ENCODE results near the gene CHAC2. TPM values are rescaled to one million over a fixed set of nuclear protein-coding genes. Genes with fewer than 3 reads are reported as not detected.
"Not testable (repeated sequence)": the region's sequence is repeated elsewhere in the genome, so short reads cannot be mapped to it uniquely, and the experiment has no call there.

CHAC2 gene
- 2.7 to 3.0 TPM (median 2.9 TPM) in 3 replicates for total RNA-seq
- long read RNA-seq, partial matches to known transcripts, result 0 of 4 reads
- long read RNA-seq, other reads (novel, unspliced or antisense), result 1 of 4 reads

GRCh38 chr2:53767405-53768241 lies at the start of gene CHAC2:
Gene CHAC2, plus strand, starts transcription at chr2:53767804. Its CDS starts 83 bp downstream, at chr2:53767887.
- peak; percentile 62 for TF ChIP-seq CTCF (IDR thresholded peaks at IDR 0.05)
- Mint-ChIP-seq H3K27ac (ENCODE audit: unreplicated experiment) (peak within 1 kb of the TSS; percentile 84), H3K36me3 (ENCODE audit: low read depth) (peaks cover 8% of the 10 kb centered on the region), H3K4me1 (ENCODE audit: low read depth) (peaks cover 20% of the 10 kb centered on the region), H3K27me3 (ENCODE audit: low read depth) (no peaks in the 10 kb centered on the region), H3K9me3 (ENCODE audit: low read depth) (no peaks in the 10 kb centered on the region), H3K4me3 (ENCODE audit: unreplicated experiment) (peak within 1 kb of the TSS; percentile 82)
- DNase-seq (ENCODE audit: low spot score), result no peak

GRCh38 chr2:53720944-53721343 lies 46.7 kb upstream of the CHAC2 start:
- Mint-ChIP-seq H3K36me3 (ENCODE audit: low read depth) (peaks cover 21% of the 10 kb centered on the region), H3K9me3 (ENCODE audit: low read depth) (peaks cover 20% of the 10 kb centered on the region), H3K4me1 (ENCODE audit: low read depth) (peaks cover 38% of the 10 kb centered on the region)
- not testable (repeated sequence) for DNase-seq (ENCODE audit: low spot score); H3K4me3 Mint-ChIP-seq (ENCODE audit: unreplicated experiment); H3K27ac Mint-ChIP-seq (ENCODE audit: unreplicated experiment); H3K27me3 Mint-ChIP-seq (ENCODE audit: low read depth)

GRCh38 chr2:53724536-53724935 lies 43.1 kb upstream of the CHAC2 start:
- Mint-ChIP-seq H3K4me1 (ENCODE audit: low read depth) (peaks cover 17% of the 10 kb centered on the region), H3K36me3 (ENCODE audit: low read depth) (peaks cover 11% of the 10 kb centered on the region), H3K27ac (ENCODE audit: unreplicated experiment) (no peak overlapping the region), H3K4me3 (ENCODE audit: unreplicated experiment) (no peak overlapping the region), H3K9me3 (ENCODE audit: low read depth) (peaks cover 8% of the 10 kb centered on the region), H3K27me3 (ENCODE audit: low read depth) (no peaks in the 10 kb centered on the region)
- no peak for TF ChIP-seq CTCF (IDR thresholded peaks at IDR 0.05)
- no peak for DNase-seq (ENCODE audit: low spot score)

- H3K27ac Mint-ChIP-seq (ENCODE audit: unreplicated experiment), result no peak overlapping the region
- peaks cover 13% of the 10 kb centered on the region for H3K36me3 Mint-ChIP-seq (ENCODE audit: low read depth)
- peaks cover 16% of the 10 kb centered on the region for H3K9me3 Mint-ChIP-seq (ENCODE audit: low read depth)
- no peak for DNase-seq (ENCODE audit: low spot score)
- TF ChIP-seq CTCF (IDR thresholded peaks at IDR 0.05), result no peak
- H3K4me1 Mint-ChIP-seq (ENCODE audit: low read depth), result peaks cover 17% of the 10 kb centered on the region
- H3K27me3 Mint-ChIP-seq (ENCODE audit: low read depth), result no peaks in the 10 kb centered on the region
- no peak overlapping the region for H3K4me3 Mint-ChIP-seq (ENCODE audit: unreplicated experiment)
Observed at GRCh38 chr2:53725662-53726061, 41.9 kb upstream of the CHAC2 start.

GRCh38 chr2:53727921-53728320 lies 39.7 kb upstream of the CHAC2 start:
- Mint-ChIP-seq H3K36me3 (ENCODE audit: low read depth) (peaks cover 13% of the 10 kb centered on the region), H3K27ac (ENCODE audit: unreplicated experiment) (no peak overlapping the region), H3K4me3 (ENCODE audit: unreplicated experiment) (no peak overlapping the region), H3K9me3 (ENCODE audit: low read depth) (peaks cover 16% of the 10 kb centered on the region), H3K4me1 (ENCODE audit: low read depth) (peaks cover 17% of the 10 kb centered on the region), H3K27me3 (ENCODE audit: low read depth) (no peaks in the 10 kb centered on the region)
- no peak for TF ChIP-seq CTCF (IDR thresholded peaks at IDR 0.05)
- DNase-seq (ENCODE audit: low spot score), result no peak

Measured in chondrocyte (in vitro differentiated cells).